HFFc6 (cell line): Measurements from ENCODE around the gene GRIN3A. TPM values are rescaled to one million over a fixed set of nuclear protein-coding genes. Genes with fewer than 3 reads are reported as not detected.
"Not testable (repeated sequence)": the region's sequence is repeated elsewhere in the genome, so short reads cannot be mapped to it uniquely, and the experiment has no call there.

Source experiments
- DNase-seq: peaks from one replicate; pipeline ENCODE4 v3.0.0-alpha.2; 2018
- H3K27ac Mint-ChIP-seq: 2 replicates; pipeline ENCODE4 v1.8.0; 2020; ENCODE audit warnings: mild to moderate bottlenecking, mixed read lengths
- H3K27me3 Mint-ChIP-seq: 2 replicates; pipeline ENCODE4 v1.8.0; 2021; ENCODE audit warnings: mild to moderate bottlenecking, moderate library complexity, mixed read lengths; ENCODE audit not compliant: insufficient read depth
- H3K36me3 Mint-ChIP-seq: 2 replicates; pipeline ENCODE4 v1.8.0; 2021; ENCODE audit warnings: low read depth, mixed read lengths
- H3K4me1 Mint-ChIP-seq: 2 replicates; pipeline ENCODE4 v1.8.0; 2020; ENCODE audit warnings: low read depth, mixed read lengths
- H3K4me3 Mint-ChIP-seq: 2 replicates; pipeline ENCODE4 v1.8.0; 2020; ENCODE audit warnings: mild to moderate bottlenecking, moderate library complexity, mixed read lengths
- H3K9me3 Mint-ChIP-seq: 2 replicates; pipeline ENCODE4 v1.8.0; 2020; ENCODE audit warnings: mild to moderate bottlenecking, mixed read lengths
- total RNA-seq, 6 experiments: library from RNA; stranded (reverse); fragmentation: NEBNext Ultra II Directional; extraction: Animal tissue kit (Norgen Biotek cat#: 25700); gene quantifications; 2 replicates in 1 of 6; 3 replicates in 5 of 6; pipeline ENCODE4 v1.2.3, GENCODE V29; 2021
- TF ChIP-seq, protein P1 (sequence below): fragments of 200-600 bp; sonication (generic); IDR thresholded peaks from 2 replicates; pipeline ENCODE4 v1.5.0; 2021; ENCODE audit warnings: antibody characterized with exemption, mild to moderate bottlenecking

Gene GRIN3A
- total RNA-seq, 6 experiments from 2014 or later: not detected

DNA sequence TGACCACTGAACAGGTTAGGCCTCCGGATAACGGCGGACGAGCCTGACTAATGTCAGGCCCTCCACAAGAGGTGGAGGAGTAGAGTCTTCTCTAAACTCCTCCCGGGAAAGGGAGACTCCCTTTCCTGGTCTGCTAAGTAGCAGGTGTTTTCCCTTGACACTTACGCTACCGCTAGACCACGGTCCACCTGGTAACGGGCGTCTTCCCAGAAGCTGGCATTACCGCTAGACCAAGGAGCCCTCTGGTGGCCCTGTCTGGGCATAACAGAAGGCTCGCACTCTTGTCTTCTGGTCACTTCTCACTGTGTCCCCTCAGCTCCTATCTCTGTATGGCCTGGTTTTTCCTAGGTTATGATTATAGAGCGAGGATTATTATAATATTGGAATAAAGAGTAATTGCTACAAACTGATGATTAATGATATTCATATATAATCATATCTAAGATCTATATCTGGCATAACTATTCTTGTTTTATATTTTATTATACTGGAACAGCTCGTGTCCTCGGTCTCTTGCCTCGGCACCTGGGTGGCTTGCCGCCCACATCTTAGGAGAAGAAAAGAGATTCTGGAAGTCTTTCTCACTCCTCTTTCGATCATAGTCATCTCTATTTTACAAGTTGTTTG is 188.9 kb downstream of the GRIN3A start:
- not testable (repeated sequence) for H3K27ac Mint-ChIP-seq, H3K9me3 Mint-ChIP-seq, H3K4me1 Mint-ChIP-seq, H3K4me3 Mint-ChIP-seq, DNase-seq, H3K27me3 Mint-ChIP-seq
- TF ChIP-seq, protein P1, sequence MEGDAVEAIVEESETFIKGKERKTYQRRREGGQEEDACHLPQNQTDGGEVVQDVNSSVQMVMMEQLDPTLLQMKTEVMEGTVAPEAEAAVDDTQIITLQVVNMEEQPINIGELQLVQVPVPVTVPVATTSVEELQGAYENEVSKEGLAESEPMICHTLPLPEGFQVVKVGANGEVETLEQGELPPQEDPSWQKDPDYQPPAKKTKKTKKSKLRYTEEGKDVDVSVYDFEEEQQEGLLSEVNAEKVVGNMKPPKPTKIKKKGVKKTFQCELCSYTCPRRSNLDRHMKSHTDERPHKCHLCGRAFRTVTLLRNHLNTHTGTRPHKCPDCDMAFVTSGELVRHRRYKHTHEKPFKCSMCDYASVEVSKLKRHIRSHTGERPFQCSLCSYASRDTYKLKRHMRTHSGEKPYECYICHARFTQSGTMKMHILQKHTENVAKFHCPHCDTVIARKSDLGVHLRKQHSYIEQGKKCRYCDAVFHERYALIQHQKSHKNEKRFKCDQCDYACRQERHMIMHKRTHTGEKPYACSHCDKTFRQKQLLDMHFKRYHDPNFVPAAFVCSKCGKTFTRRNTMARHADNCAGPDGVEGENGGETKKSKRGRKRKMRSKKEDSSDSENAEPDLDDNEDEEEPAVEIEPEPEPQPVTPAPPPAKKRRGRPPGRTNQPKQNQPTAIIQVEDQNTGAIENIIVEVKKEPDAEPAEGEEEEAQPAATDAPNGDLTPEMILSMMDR: peak; percentile 74
- peaks cover 50% of the 10 kb centered on the region for H3K36me3 Mint-ChIP-seq

- Mint-ChIP-seq H3K9me3 (no peaks in the 10 kb centered on the region), H3K27ac (no peak overlapping the region), H3K4me3 (no peak overlapping the region), H3K36me3 (peaks cover 23% of the 10 kb centered on the region), H3K27me3 (no peaks in the 10 kb centered on the region), H3K4me1 (no peaks in the 10 kb centered on the region)
- DNase-seq: no peak
- TF ChIP-seq, protein P1: no peak
Measured at GRCh38 chr9:101543098-101543735, 195.2 kb downstream of the GRIN3A start.

- no peaks in the 10 kb centered on the region for H3K27me3 Mint-ChIP-seq
- H3K4me1 Mint-ChIP-seq: no peaks in the 10 kb centered on the region
- TF ChIP-seq, protein P1: no peak
- H3K4me3 Mint-ChIP-seq: no peak overlapping the region
- 0 out of 2 replicates have a peak, but pooled peaks cover 5% of the 10 kb centered on the region for H3K36me3 Mint-ChIP-seq
- no peak overlapping the region for H3K27ac Mint-ChIP-seq
- H3K9me3 Mint-ChIP-seq: no peaks in the 10 kb centered on the region
- no peak for DNase-seq
Measured at GRCh38 chr9:101540069-101540468, 198.4 kb downstream of the GRIN3A start.

GRCh38 chr9:101536938-101537337 is 201.5 kb downstream of the GRIN3A start:
- no peak overlapping the region for H3K27ac Mint-ChIP-seq
- no peaks in the 10 kb centered on the region for H3K9me3 Mint-ChIP-seq
- TF ChIP-seq, protein P1: no peak
- H3K4me1 Mint-ChIP-seq: peaks cover 17% of the 10 kb centered on the region
- H3K4me3 Mint-ChIP-seq: no peak overlapping the region
- H3K27me3 Mint-ChIP-seq: no peaks in the 10 kb centered on the region; the same call in 1 of the 2 replicates
- 0 out of 2 replicates have a peak, but pooled peaks cover 5% of the 10 kb centered on the region for H3K36me3 Mint-ChIP-seq
- DNase-seq: no peak

DNA sequence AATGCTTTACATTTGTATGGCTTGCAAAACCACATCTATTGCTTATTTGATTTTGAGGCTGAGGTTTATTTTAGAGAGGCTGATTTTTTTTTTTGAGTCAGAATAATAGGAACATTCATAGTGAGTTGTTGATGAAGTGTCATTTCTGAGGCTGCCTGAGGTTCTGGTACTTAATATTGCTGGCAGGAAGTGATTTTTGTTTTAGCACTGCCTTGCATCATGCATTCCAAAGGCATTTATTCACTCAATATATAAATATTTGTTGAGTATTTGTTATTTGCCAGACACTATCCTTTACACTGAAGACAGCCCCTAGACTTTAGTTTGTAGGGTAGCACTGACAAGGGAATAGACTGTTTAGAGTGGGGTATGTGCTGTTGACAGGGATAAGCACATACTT is 202.1 kb downstream of the GRIN3A start:
- no peak overlapping the region for H3K4me3 Mint-ChIP-seq
- DNase-seq: no peak
- H3K36me3 Mint-ChIP-seq: 0 out of 2 replicates have a peak, but pooled peaks cover 5% of the 10 kb centered on the region

More for the DNA sequence above, 202.1 kb downstream of the GRIN3A start:
- peaks cover 17% of the 10 kb centered on the region for H3K4me1 Mint-ChIP-seq
- peak overlapping the region; percentile 58; the same call in 1 of the 2 replicates for H3K27ac Mint-ChIP-seq
- H3K9me3 Mint-ChIP-seq: no peaks in the 10 kb centered on the region
- H3K27me3 Mint-ChIP-seq: no peaks in the 10 kb centered on the region; the same call in 1 of the 2 replicates
- TF ChIP-seq, protein P1: no peak
